ENCODE data around the gene LRRC3B.
"Not testable (repeated sequence)": the region's sequence is repeated elsewhere in the genome, so short reads cannot be mapped to it uniquely, and the experiment has no call there.

LRRC3B gene, protein sequence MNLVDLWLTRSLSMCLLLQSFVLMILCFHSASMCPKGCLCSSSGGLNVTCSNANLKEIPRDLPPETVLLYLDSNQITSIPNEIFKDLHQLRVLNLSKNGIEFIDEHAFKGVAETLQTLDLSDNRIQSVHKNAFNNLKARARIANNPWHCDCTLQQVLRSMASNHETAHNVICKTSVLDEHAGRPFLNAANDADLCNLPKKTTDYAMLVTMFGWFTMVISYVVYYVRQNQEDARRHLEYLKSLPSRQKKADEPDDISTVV

DNA sequence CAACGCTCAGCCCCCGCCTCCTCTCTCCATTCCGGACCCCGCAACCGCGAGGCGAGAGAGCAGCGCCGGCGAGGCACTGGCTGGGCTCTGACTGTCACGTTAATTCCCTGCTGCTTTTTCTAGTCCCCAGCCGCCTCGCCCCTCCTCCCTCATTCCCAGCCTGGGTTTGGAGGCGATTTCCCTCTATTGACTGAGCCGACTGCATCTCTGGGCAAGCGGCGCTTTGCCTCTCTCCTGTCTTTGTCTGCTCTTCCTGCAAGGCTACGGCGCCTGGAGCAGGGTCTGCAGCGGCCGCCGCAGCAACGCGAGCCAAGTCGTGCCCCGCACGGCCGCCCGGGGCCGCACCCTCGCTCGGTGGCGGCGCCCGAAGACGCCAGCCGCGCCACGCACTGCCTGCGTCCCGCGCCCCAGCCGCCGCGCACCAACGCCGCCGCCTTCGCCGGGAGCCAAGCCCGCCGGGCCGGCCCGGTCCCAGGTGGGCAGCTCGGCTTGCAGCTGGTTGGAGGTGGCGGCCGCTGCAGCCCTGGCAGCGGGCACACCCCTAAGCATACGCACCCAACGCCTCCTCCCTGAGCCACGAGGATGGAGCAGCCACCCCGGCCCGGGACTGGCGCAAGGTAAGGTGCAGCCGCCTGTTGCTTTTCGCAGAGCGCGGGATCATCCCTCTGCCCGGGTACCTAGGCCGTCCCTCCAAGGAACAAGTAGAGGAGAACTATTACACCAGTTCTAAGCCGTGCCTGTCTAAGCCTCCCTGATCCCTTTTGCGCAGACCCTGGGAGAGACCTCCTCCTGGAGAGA lies at the start of gene LRRC3B:
Gene LRRC3B, plus strand, starts transcription at position 152 of the 798 bp plus-strand sequence. CDS start 86,901 bp downstream, outside the sequence.
- Histone ChIP-seq H3K36me3 (ENCODE audit: control insufficient read depth in 2 of 2, insufficient read depth in 2 of 2, low read length in 2 of 2) (no peaks in the 10 kb centered on the region), H3K4me1 (ENCODE audit: control insufficient read depth, insufficient read depth, low read length) (peaks cover 19% of the 10 kb centered on the region), H3K9me3 (ENCODE audit: control insufficient read depth in 2 of 2, low read length in 2 of 2) (peaks cover 0 to 2% of the 10 kb centered on the region in 2 donors), H3K9ac (ENCODE audit: low read length in 2 of 2) (no peak within 1 kb of the TSS), H3K27ac (ENCODE audit: low read length) (no peak within 1 kb of the TSS), H3K27me3 (ENCODE audit: control insufficient read depth in 1 of 2, insufficient read depth in 2 of 2, low read length in 2 of 2) (peaks cover 28 to 32% of the 10 kb centered on the region in 2 donors), H3K4me3 (ENCODE audit: low read length in 2 of 2) (peak within 1 kb of the TSS; percentile 52 to 66)

DNA sequence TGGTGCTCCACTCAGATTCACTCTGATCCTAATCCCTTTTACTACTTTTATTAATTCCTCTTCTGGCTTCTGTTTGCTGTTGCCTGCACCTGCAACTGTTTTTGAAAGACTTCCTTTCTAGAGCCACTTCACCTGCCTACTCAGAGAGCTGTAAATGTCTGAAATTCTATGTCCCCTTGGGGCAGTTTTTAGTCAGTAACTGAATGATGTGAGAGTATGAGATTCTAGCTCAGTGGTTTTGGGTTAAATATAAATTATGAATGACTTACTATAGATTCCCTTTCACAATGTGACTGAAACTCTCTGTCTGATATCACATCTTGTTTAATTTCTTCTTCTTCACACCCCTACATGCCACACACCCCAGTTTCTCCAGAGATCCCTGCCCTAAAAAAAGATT lies 47.8 kb upstream of the LRRC3B start:
- Histone ChIP-seq H3K27ac (ENCODE audit: low read length) (no peak overlapping the region), H3K9me3 (ENCODE audit: control insufficient read depth in 2 of 2, low read length in 2 of 2) (no peaks in the 10 kb centered on the region), H3K4me3 (ENCODE audit: low read length in 2 of 2) (no peak overlapping the region), H3K36me3 (ENCODE audit: control insufficient read depth in 2 of 2, insufficient read depth in 2 of 2, low read length in 2 of 2) (no peaks in the 10 kb centered on the region), H3K27me3 (ENCODE audit: control insufficient read depth in 1 of 2, insufficient read depth in 2 of 2, low read length in 2 of 2) (no peaks in the 10 kb centered on the region), H3K4me1 (ENCODE audit: control insufficient read depth, insufficient read depth, low read length) (no peaks in the 10 kb centered on the region), H3K9ac (ENCODE audit: low read length in 2 of 2) (no peak overlapping the region)

DNA sequence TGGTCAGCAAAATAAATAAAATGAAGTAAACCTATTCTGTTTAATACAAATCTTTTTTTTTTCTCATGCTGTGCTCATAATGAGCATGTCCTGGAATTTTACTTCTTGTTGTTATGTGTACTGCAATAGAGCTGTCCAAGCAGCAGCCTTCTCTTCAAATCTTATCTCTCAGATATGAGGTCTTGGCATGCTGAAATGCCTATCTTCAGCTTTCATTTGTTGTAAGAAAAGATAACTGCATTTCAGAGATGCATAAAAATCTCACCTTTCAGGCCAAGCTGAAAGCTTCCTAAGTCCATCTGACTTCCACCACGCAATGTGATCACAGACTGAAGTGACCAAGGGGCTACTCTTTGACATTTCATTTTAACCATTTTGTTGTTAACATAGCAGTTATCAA lies 43.5 kb upstream of the LRRC3B start:
- no peaks in the 10 kb centered on the region for H3K9me3 ChIP-seq (ENCODE audit: control insufficient read depth in 2 of 2, low read length in 2 of 2)
- H3K27ac ChIP-seq (ENCODE audit: low read length), result no peak overlapping the region
- no peak overlapping the region for H3K9ac ChIP-seq (ENCODE audit: low read length in 2 of 2)
- H3K4me3 ChIP-seq (ENCODE audit: low read length in 2 of 2), result no peak overlapping the region
- H3K27me3 ChIP-seq (ENCODE audit: control insufficient read depth in 1 of 2, insufficient read depth in 2 of 2, low read length in 2 of 2), result no peaks in the 10 kb centered on the region
- H3K4me1 ChIP-seq (ENCODE audit: control insufficient read depth, insufficient read depth, low read length), result no peaks in the 10 kb centered on the region
- H3K36me3 ChIP-seq (ENCODE audit: control insufficient read depth in 2 of 2, insufficient read depth in 2 of 2, low read length in 2 of 2), result no peaks in the 10 kb centered on the region

DNA sequence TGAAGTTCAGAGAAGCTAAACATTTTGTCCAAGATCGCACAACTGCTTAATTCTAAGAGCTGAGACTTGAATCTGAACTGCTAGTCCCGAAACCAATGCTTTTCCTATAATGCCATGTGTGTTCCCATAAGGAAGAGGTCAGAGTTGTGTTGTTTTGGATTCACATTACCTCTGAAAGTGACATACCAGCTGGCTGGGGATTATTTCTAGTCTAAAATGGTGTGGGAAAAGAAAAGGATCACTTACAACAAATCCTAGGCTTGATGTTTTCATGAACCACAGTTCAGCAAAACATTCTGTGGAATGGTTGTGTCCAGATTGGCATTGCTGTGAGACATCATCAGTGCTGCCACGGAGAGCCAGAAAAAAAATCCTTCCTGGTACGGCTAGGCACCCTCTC lies 35.0 kb upstream of the LRRC3B start:
- Histone ChIP-seq H3K36me3 (ENCODE audit: control insufficient read depth in 2 of 2, insufficient read depth in 2 of 2, low read length in 2 of 2) (no peaks in the 10 kb centered on the region), H3K4me1 (ENCODE audit: control insufficient read depth, insufficient read depth, low read length) (no peaks in the 10 kb centered on the region), H3K9me3 (ENCODE audit: control insufficient read depth in 2 of 2, low read length in 2 of 2) (no peaks in the 10 kb centered on the region), H3K4me3 (ENCODE audit: low read length in 2 of 2) (no peak overlapping the region), H3K9ac (ENCODE audit: low read length in 2 of 2) (no peak overlapping the region), H3K27ac (ENCODE audit: low read length) (no peak overlapping the region), H3K27me3 (ENCODE audit: control insufficient read depth in 1 of 2, insufficient read depth in 2 of 2, low read length in 2 of 2) (no peaks in the 10 kb centered on the region)

DNA sequence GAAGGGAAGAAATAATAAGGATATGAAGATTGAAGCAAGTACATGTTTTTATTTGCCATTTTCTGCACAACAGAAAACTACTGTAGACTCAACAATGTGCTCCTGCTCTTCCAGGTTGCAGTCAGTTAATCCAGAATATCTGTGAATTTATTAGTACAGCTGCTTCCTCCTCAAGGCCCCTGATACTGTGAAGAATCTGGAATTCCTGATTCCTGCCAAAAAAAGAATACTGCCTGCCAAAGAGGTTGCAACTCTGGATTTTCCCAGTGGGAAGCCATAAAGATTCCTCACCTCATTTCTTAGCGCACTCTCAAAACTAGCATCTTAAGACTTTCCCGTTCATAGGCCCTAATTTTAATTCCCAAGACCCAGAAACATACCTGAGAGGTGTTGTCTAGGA lies 33.6 kb upstream of the LRRC3B start:
- H3K27me3 ChIP-seq (ENCODE audit: control insufficient read depth in 1 of 2, insufficient read depth in 2 of 2, low read length in 2 of 2), result no peaks in the 10 kb centered on the region
- no peak overlapping the region for H3K4me3 ChIP-seq (ENCODE audit: low read length in 2 of 2)
- H3K27ac ChIP-seq (ENCODE audit: low read length), result no peak overlapping the region
- no peaks in the 10 kb centered on the region for H3K36me3 ChIP-seq (ENCODE audit: control insufficient read depth in 2 of 2, insufficient read depth in 2 of 2, low read length in 2 of 2)
- no peak overlapping the region for H3K9ac ChIP-seq (ENCODE audit: low read length in 2 of 2)
- no peaks in the 10 kb centered on the region for H3K4me1 ChIP-seq (ENCODE audit: control insufficient read depth, insufficient read depth, low read length)
- no peaks in the 10 kb centered on the region for H3K9me3 ChIP-seq (ENCODE audit: control insufficient read depth in 2 of 2, low read length in 2 of 2)

DNA sequence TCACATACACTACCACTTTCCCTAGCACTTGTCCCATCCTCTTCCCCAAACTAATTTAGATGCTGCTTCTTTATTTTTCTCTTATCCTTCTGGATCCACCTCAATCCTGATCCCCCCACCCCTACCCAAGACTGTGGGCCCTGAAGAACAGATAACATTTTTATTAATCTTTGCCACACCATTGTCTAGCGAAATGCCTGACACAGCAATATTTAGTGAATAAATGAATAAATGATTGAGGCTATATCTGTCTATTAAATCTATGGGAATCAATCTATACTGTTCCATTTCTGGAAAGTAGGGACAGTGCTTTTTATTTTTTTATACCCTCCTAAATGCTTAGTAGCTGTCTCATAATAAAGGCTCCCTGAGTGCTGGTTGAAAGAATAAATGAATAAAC lies 32.9 kb upstream of the LRRC3B start:
- no peaks in the 10 kb centered on the region for H3K27me3 ChIP-seq (ENCODE audit: control insufficient read depth in 1 of 2, insufficient read depth in 2 of 2, low read length in 2 of 2)
- H3K9ac ChIP-seq (ENCODE audit: low read length in 2 of 2), result no peak overlapping the region
- H3K4me1 ChIP-seq (ENCODE audit: control insufficient read depth, insufficient read depth, low read length), result no peaks in the 10 kb centered on the region
- no peak overlapping the region for H3K27ac ChIP-seq (ENCODE audit: low read length)
- H3K9me3 ChIP-seq (ENCODE audit: control insufficient read depth in 2 of 2, low read length in 2 of 2), result no peaks in the 10 kb centered on the region
- H3K36me3 ChIP-seq (ENCODE audit: control insufficient read depth in 2 of 2, insufficient read depth in 2 of 2, low read length in 2 of 2), result no peaks in the 10 kb centered on the region
- H3K4me3 ChIP-seq (ENCODE audit: low read length in 2 of 2), result no peak overlapping the region

DNA sequence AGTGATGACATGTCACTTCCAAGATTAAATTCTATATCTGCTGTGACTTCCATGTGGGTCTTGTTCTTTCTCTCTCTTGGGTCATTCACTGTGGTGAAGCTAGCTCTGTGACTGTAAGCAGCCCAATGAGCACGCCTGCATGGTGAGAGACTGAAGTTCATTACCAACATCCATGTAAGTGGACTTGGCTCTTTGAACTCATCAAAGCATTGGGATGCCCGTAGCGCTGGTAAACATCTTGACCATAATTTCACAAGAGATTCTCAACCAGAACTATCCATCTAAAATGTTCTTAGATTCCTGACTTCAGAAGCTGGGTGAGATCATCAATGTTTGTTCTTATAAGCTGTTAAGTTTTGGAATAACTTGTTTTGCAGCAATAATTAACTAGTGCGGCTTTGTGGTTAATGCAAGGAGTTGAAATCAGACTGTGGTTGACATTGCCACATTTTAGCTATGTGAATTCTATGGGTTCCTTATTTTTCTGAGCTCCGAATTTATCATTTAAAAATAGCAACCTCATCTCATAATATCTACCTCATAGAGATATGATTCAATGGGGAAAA lies 31.6 kb upstream of the LRRC3B start:
- no peak overlapping the region for H3K9ac ChIP-seq (ENCODE audit: low read length in 2 of 2)
- no peaks in the 10 kb centered on the region for H3K4me1 ChIP-seq (ENCODE audit: control insufficient read depth, insufficient read depth, low read length)
- H3K4me3 ChIP-seq (ENCODE audit: low read length in 2 of 2), result no peak overlapping the region
- no peaks in the 10 kb centered on the region for H3K9me3 ChIP-seq (ENCODE audit: control insufficient read depth in 2 of 2, low read length in 2 of 2)
- no peaks in the 10 kb centered on the region for H3K36me3 ChIP-seq (ENCODE audit: control insufficient read depth in 2 of 2, insufficient read depth in 2 of 2, low read length in 2 of 2)
- no peaks in the 10 kb centered on the region for H3K27me3 ChIP-seq (ENCODE audit: control insufficient read depth in 1 of 2, insufficient read depth in 2 of 2, low read length in 2 of 2)
- H3K27ac ChIP-seq (ENCODE audit: low read length), result no peak overlapping the region

DNA sequence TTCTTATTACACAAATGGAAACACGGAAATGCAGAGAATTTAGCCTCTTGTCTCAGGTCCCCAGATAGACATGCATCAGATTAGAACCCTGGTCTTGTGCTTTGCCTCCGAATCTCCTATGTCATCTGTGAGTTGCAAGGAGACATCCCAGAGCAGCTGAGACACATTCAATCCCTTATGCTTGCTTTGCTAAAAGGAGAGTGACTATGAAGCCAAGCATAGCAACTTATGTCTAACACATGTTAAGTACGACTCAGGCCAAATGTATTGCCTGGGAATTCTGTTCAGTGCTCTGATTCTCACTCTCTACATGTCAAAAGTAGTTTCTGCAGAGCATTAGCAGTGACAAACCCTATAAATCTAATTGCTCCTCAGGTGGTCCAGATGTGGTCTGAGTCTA lies 30.6 kb upstream of the LRRC3B start:
- H3K4me1 ChIP-seq (ENCODE audit: control insufficient read depth, insufficient read depth, low read length), result no peaks in the 10 kb centered on the region
- H3K4me3 ChIP-seq (ENCODE audit: low read length in 2 of 2), result no peak overlapping the region
- no peak overlapping the region for H3K9ac ChIP-seq (ENCODE audit: low read length in 2 of 2)
- H3K27me3 ChIP-seq (ENCODE audit: control insufficient read depth in 1 of 2, insufficient read depth in 2 of 2, low read length in 2 of 2), result no peaks in the 10 kb centered on the region
- no peaks in the 10 kb centered on the region for H3K9me3 ChIP-seq (ENCODE audit: control insufficient read depth in 2 of 2, low read length in 2 of 2)
- H3K27ac ChIP-seq (ENCODE audit: low read length), result no peak overlapping the region
- no peaks in the 10 kb centered on the region for H3K36me3 ChIP-seq (ENCODE audit: control insufficient read depth in 2 of 2, insufficient read depth in 2 of 2, low read length in 2 of 2)

DNA sequence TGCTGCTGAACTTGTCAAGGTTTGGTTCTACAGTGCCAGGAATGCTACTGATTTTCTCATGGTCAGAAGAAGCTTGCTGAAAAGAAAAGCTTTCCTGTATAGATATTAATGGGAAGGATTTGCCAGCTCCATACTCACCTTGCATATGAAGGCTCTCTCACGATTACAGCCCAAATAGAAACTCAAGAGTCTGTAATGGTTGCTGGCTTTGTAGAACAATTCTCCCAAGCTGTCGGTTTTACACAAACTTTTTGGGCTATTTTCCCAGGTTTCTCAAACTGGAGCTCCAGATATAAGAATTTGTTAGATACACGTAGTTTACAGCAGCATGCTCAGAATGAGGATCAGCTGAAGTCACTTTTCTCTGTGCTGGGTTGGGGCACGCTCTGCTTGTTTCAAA lies 30.1 kb upstream of the LRRC3B start:
- Histone ChIP-seq H3K27me3 (ENCODE audit: control insufficient read depth in 1 of 2, insufficient read depth in 2 of 2, low read length in 2 of 2) (no peaks in the 10 kb centered on the region), H3K27ac (ENCODE audit: low read length) (no peak overlapping the region), H3K9me3 (ENCODE audit: control insufficient read depth in 2 of 2, low read length in 2 of 2) (no peaks in the 10 kb centered on the region), H3K9ac (ENCODE audit: low read length in 2 of 2) (no peak overlapping the region), H3K4me3 (ENCODE audit: low read length in 2 of 2) (no peak overlapping the region), H3K4me1 (ENCODE audit: control insufficient read depth, insufficient read depth, low read length) (no peaks in the 10 kb centered on the region), H3K36me3 (ENCODE audit: control insufficient read depth in 2 of 2, insufficient read depth in 2 of 2, low read length in 2 of 2) (no peaks in the 10 kb centered on the region)

DNA sequence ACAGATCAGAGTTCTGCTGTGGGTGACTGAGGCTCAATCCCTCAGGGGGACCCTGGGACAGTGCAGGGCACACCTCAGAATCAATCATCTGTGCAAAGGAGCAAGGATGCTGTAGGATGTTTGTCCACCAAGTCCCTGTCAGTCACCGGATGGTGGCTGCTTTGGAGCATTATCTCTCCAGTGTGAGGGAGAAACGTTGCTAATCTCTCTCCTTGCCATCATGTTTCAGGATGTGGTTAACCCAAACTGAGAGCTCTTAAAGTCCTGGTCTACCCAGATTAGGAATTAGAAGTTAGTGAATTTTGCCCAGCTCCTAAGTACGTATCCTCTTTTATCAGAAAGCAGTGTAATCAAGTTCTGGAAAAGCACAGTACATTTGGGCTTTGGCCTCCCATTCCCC lies 26.2 kb upstream of the LRRC3B start:
- Histone ChIP-seq H3K9me3 (ENCODE audit: control insufficient read depth in 2 of 2, low read length in 2 of 2) (no peaks in the 10 kb centered on the region), H3K27ac (ENCODE audit: low read length) (no peak overlapping the region), H3K9ac (ENCODE audit: low read length in 2 of 2) (no peak overlapping the region), H3K4me3 (ENCODE audit: low read length in 2 of 2) (no peak overlapping the region), H3K4me1 (ENCODE audit: control insufficient read depth, insufficient read depth, low read length) (no peaks in the 10 kb centered on the region), H3K27me3 (ENCODE audit: control insufficient read depth in 1 of 2, insufficient read depth in 2 of 2, low read length in 2 of 2) (no peaks in the 10 kb centered on the region), H3K36me3 (ENCODE audit: control insufficient read depth in 2 of 2, insufficient read depth in 2 of 2, low read length in 2 of 2) (no peaks in the 10 kb centered on the region)

DNA sequence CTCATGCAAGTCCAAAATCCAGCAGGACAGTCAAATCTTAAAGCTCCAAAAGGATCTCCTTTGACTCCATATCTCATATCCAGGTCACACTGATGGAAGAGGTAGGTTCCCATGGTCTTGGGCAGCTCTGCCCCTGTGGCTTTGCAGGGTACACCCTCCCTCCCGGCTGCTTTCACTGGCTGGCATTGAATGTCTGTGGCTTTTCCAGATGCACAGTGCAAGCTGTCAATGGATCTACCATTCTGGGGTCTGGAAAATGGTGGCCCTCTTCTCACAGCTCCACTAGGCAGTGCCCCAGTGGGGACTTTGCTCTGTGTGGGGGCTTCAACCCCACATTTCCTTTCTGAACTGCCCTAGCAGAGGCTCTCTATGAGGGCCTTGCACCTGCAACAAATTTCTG lies 19.3 kb upstream of the LRRC3B start:
- not testable (repeated sequence) for H3K27ac ChIP-seq (ENCODE audit: low read length); H3K4me1 ChIP-seq (ENCODE audit: control insufficient read depth, insufficient read depth, low read length); H3K36me3 ChIP-seq (ENCODE audit: control insufficient read depth in 2 of 2, insufficient read depth in 2 of 2, low read length in 2 of 2); H3K9me3 ChIP-seq (ENCODE audit: control insufficient read depth in 2 of 2, low read length in 2 of 2); H3K27me3 ChIP-seq (ENCODE audit: control insufficient read depth in 1 of 2, insufficient read depth in 2 of 2, low read length in 2 of 2); H3K4me3 ChIP-seq (ENCODE audit: low read length in 2 of 2); H3K9ac ChIP-seq (ENCODE audit: low read length in 2 of 2)
